Nephron progenitor cell (in vitro differentiated cells): ENCODE data around the gene MRGPRF.
A peak's percentile ranks its signal among the peaks of the same experiment; 100 is the strongest.

Experiments used
- DNase-seq: peaks from one replicate; pipeline ENCODE4 v3.0.0; 2021
- H3K27ac Mint-ChIP-seq: 2 replicates; pipeline ENCODE4 v1.8.0; 2021; ENCODE audit warnings: mild to moderate bottlenecking, moderate library complexity, mixed read lengths
- H3K27me3 Mint-ChIP-seq: 2 replicates; pipeline ENCODE4 v1.8.0; 2021; ENCODE audit warnings: mild to moderate bottlenecking, low read depth, mixed read lengths; ENCODE audit not compliant: poor library complexity
- H3K36me3 Mint-ChIP-seq: 2 replicates; pipeline ENCODE4 v1.8.0; 2021; ENCODE audit warnings: low read depth, mixed read lengths
- H3K4me1 Mint-ChIP-seq: 2 replicates; pipeline ENCODE4 v1.8.0; 2021; ENCODE audit warnings: mixed read lengths
- H3K4me3 Mint-ChIP-seq: 2 replicates; pipeline ENCODE4 v1.8.0; 2021; ENCODE audit warnings: mild to moderate bottlenecking, moderate library complexity, mixed read lengths
- H3K9me3 Mint-ChIP-seq: 2 replicates; pipeline ENCODE4 v1.8.0; 2021; ENCODE audit warnings: mild to moderate bottlenecking, moderate library complexity, mixed read lengths
- CTCF ChIP-seq: fragments of 200-600 bp; sonication (generic); IDR thresholded peaks from 2 replicates; pipeline ENCODE4 v1.5.0; 2021; ENCODE audit warnings: antibody characterized with exemption

MRGPRF gene

GRCh38 chr11:69011624-69012091 is 1.4 kb downstream of the MRGPRF start:
- H3K36me3 Mint-ChIP-seq, result no peaks in the 10 kb centered on the region
- TF ChIP-seq CTCF, result no peak
- peaks cover 59% of the 10 kb centered on the region for H3K4me1 Mint-ChIP-seq
- peak overlapping the region; percentile 20 for H3K4me3 Mint-ChIP-seq
- H3K9me3 Mint-ChIP-seq, result no peaks in the 10 kb centered on the region
- DNase-seq, result no peak
- H3K27me3 Mint-ChIP-seq, result peaks cover 29% of the 10 kb centered on the region
- H3K27ac Mint-ChIP-seq, result no peak overlapping the region

- Mint-ChIP-seq H3K36me3 (no peaks in the 10 kb centered on the region), H3K9me3 (no peaks in the 10 kb centered on the region), H3K27me3 (peaks cover 27% of the 10 kb centered on the region), H3K27ac (no peak overlapping the region), H3K4me3 (peak overlapping the region; percentile 20), H3K4me1 (peaks cover 61% of the 10 kb centered on the region)
- DNase-seq, result peak; percentile 80
- no peak for TF ChIP-seq CTCF
Observed at GRCh38 chr11:69010964-69011623, 2.0 kb downstream of the MRGPRF start.

GRCh38 chr11:69010361-69010891 is 2.6 kb downstream of the MRGPRF start:
- no peak for TF ChIP-seq CTCF
- H3K4me3 Mint-ChIP-seq, result no peak overlapping the region
- peaks cover 26% of the 10 kb centered on the region for H3K27me3 Mint-ChIP-seq
- H3K36me3 Mint-ChIP-seq, result no peaks in the 10 kb centered on the region
- H3K4me1 Mint-ChIP-seq, result peaks cover 67% of the 10 kb centered on the region
- no peak overlapping the region for H3K27ac Mint-ChIP-seq
- DNase-seq, result no peak
- H3K9me3 Mint-ChIP-seq, result no peaks in the 10 kb centered on the region

- no peak for TF ChIP-seq CTCF
- Mint-ChIP-seq H3K36me3 (no peaks in the 10 kb centered on the region), H3K27ac (no peak overlapping the region), H3K4me1 (peaks cover 64% of the 10 kb centered on the region), H3K9me3 (no peaks in the 10 kb centered on the region), H3K4me3 (no peak overlapping the region), H3K27me3 (peaks cover 26% of the 10 kb centered on the region)
- no peak for DNase-seq
Observed at GRCh38 chr11:69009441-69010211, 3.4 kb downstream of the MRGPRF start.

GRCh38 chr11:69008737-69009440 is 4.2 kb downstream of the MRGPRF start:
- Mint-ChIP-seq H3K27me3 (peaks cover 23% of the 10 kb centered on the region), H3K27ac (no peak overlapping the region), H3K4me3 (no peak overlapping the region), H3K4me1 (peaks cover 56% of the 10 kb centered on the region), H3K9me3 (no peaks in the 10 kb centered on the region), H3K36me3 (no peaks in the 10 kb centered on the region)
- DNase-seq, result peak; percentile 35
- TF ChIP-seq CTCF, result no peak
